Tibial artery (tissue), 4 donors: ENCODE data around the gene SFTPA2.
"Not testable (repeated sequence)": the region's sequence is repeated elsewhere in the genome, so short reads cannot be mapped to it uniquely, and the experiment has no call there.

ENCODE experiments used
- DNase-seq, 2 donors: peaks; one replicate each; pipeline ENCODE4 v3.0.0-alpha.2; 2019
- H3K27ac ChIP-seq, 2 donors: fragments of 200-600 bp; sonication (generic) in 1 of 2; 1 replicate in 1 of 2; 2 replicates in 1 of 2; pipeline ENCODE4 v1.5.1; 2018 to 2019; ENCODE audit warnings: mild to moderate bottlenecking in 1 of 2
- H3K27me3 ChIP-seq, 2 donors: fragments of 200-600 bp; sonication (generic) in 1 of 2; one replicate each; pipeline versions ENCODE4 v1.5.1 to v1.6.0; 2016 to 2019
- H3K36me3 ChIP-seq, 3 donors: fragments of 200-600 bp; sonication (generic) in 2 of 3; one replicate each; pipeline ENCODE4 v1.5.1; 2016 to 2019; ENCODE audit warnings: mild to moderate bottlenecking in 2 of 3
- H3K4me1 ChIP-seq, 4 donors: fragments of 200-600 bp; sonication (generic) in 2 of 4; 1 replicate in 3 of 4; 2 replicates in 1 of 4; pipeline ENCODE4 v1.5.1; 2016 to 2019
- H3K4me3 ChIP-seq, 2 donors: fragments of 200-600 bp; sonication (generic) in 1 of 2; 1 replicate in 1 of 2; 2 replicates in 1 of 2; pipeline ENCODE4 v1.5.1; 2018 to 2019; ENCODE audit warnings: mild to moderate bottlenecking in 2 of 2
- H3K9me3 ChIP-seq, 3 donors: fragments of 200-600 bp; sonication (generic) in 1 of 3; one replicate each; pipeline ENCODE4 v1.5.1; 2016 to 2019
- intact Hi-C: fragments of 100-400 bp; cut with DNase I; formaldehyde crosslinking; loops from one replicate; pipeline ENCODE4 v1.15.0; 2023; ENCODE audit warnings: low total_unique reads
- TF ChIP-seq, protein P1 (sequence below), 2 experiments: fragments of 200-600 bp in 1 of 2; fragments of 450-650 bp in 1 of 2; IDR thresholded peaks; one replicate each; pipeline ENCODE4 v1.5.1; 2017 to 2019; ENCODE audit warnings: antibody characterized with exemption in 2 of 2, mild to moderate bottlenecking in 1 of 2, moderate library complexity in 1 of 2

Gene SFTPA2

DNA sequence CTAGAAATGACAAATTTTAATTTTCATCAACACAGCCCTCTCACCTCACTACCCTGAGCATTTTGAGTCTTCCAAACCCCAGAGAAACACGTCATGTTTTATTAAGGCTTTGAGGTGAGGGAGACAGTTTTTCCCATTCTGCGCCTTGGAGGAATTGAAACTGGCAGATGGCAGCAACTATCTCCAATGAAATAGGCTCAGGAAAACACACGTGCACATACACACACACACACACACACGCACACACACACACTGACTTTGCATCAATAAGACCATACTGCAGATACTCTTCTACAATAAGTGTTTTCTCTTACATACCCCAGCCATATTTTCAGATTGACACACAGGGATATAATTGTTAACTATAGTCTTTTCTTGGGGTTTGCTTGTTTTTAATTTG, 3.2 kb upstream of the SFTPA2 start:
- no peaks in the 10 kb centered on the region for H3K9me3 ChIP-seq
- no peak overlapping the region for H3K27ac ChIP-seq
- TF ChIP-seq, protein P1, sequence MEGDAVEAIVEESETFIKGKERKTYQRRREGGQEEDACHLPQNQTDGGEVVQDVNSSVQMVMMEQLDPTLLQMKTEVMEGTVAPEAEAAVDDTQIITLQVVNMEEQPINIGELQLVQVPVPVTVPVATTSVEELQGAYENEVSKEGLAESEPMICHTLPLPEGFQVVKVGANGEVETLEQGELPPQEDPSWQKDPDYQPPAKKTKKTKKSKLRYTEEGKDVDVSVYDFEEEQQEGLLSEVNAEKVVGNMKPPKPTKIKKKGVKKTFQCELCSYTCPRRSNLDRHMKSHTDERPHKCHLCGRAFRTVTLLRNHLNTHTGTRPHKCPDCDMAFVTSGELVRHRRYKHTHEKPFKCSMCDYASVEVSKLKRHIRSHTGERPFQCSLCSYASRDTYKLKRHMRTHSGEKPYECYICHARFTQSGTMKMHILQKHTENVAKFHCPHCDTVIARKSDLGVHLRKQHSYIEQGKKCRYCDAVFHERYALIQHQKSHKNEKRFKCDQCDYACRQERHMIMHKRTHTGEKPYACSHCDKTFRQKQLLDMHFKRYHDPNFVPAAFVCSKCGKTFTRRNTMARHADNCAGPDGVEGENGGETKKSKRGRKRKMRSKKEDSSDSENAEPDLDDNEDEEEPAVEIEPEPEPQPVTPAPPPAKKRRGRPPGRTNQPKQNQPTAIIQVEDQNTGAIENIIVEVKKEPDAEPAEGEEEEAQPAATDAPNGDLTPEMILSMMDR (IDR thresholded peaks at IDR 0.05) = no peak
- H3K27me3 ChIP-seq = no peaks in the 10 kb centered on the region
- intact Hi-C loops = loop anchor here (10.0 kb wide), 1 partner anchor 371 kb away; no protein-coding TSS in a partner anchor
- H3K4me1 ChIP-seq = peaks cover 0 to 6% (median 2%) of the 10 kb centered on the region in 4 donors
- DNase-seq = no peak
- no peaks in the 10 kb centered on the region for H3K36me3 ChIP-seq
- no peak overlapping the region for H3K4me3 ChIP-seq

DNA sequence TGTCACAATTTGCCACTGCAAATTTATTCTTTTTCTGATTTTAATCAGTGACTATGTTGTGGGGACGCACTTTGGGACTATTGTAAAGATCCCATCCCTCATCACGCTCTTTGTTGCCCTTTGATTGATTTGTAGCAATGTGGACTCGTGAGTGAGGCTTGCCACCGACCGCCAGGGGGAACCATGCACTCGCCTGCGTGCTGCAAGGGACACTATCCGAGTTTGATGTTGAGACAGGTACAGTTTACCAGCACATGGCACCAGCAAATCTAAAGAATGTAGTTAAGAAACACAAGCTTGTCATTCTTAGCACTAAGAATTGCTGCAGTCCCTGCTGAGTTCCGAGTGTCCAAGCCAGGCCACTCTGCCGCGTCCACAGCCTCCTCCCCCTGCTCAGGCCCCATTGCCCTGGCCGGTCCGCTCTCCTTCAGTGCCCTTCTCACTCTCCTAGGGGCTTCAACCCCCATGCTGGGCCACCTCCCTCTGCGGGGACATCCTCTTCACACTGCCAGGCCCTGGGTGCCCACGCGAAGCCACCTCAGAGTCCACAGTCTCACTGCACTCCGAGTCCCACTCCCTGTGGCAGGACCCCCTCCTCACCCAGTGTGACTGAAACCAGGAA, 2.0 kb upstream of the SFTPA2 start:
- TF ChIP-seq, protein P1 (IDR thresholded peaks at IDR 0.05) = peak; percentile 58 to 67
- Histone ChIP-seq H3K27me3 (no peaks in the 10 kb centered on the region), H3K27ac (no peak overlapping the region), H3K4me3 (no peak overlapping the region), H3K4me1 (peaks cover 0 to 6% (median 2%) of the 10 kb centered on the region in 4 donors), H3K9me3 (no peaks in the 10 kb centered on the region), H3K36me3 (no peaks in the 10 kb centered on the region)
- DNase-seq = peak in 1 of 2 donors; percentile 53
- intact Hi-C loops = loop anchor here (10.0 kb wide), 1 partner anchor 373 kb away; no protein-coding TSS in a partner anchor

DNA sequence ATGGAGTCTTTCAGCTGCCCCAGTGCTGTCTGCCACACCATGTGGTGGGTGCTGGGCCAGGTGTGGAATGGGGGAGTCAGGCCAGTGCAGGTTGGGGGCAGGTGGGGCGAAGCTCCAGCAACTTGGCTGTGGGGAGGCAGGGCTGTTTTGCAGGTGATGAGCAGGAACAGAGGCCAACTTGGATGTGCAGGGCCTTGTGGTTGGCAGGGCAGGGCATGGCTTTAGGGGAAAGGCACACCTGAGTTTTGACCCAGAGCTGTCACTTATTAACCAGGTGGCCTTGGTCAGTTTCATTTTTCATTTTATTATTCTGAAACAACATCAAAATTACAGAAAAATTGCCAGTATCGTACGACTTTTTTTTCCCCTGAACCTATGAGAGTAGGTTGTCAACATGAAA, 1.1 kb upstream of the SFTPA2 start:
- TF ChIP-seq, protein P1 (IDR thresholded peaks at IDR 0.05) = no peak
- Histone ChIP-seq H3K27me3 (no peaks in the 10 kb centered on the region), H3K36me3 (no peaks in the 10 kb centered on the region), H3K27ac (no peak overlapping the region), H3K9me3 (no peaks in the 10 kb centered on the region), H3K4me3 (no peak overlapping the region), H3K4me1 (peaks cover 0 to 6% (median 2%) of the 10 kb centered on the region in 4 donors)
- DNase-seq = no peak
- intact Hi-C loops = loop anchor here (10.0 kb wide), 1 partner anchor 374 kb away; no protein-coding TSS in a partner anchor

DNA sequence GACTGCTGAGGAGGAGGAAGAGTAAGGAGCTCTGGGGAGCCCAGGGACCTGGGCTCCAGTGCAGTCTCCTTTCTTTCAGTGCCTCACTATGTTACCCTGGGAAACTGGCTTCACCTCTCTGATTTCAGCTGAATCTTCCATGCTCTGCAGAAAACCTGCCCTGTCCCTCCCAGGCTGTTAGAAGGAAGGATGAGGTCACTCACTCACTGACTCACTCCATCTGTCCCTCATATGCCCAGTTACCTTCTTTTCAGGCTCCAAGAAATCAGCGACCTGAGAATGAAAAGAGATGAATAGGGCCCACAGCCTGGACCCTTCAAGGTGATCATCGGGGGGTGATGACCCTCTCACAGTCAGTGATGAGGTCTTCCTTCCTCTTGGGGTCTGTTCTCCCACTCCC, 481 bp downstream of the SFTPA2 start:
- intact Hi-C loops = loop anchor here (10.0 kb wide), 1 partner anchor 375 kb away; no protein-coding TSS in a partner anchor
- no peak overlapping the region for H3K27ac ChIP-seq
- H3K27me3 ChIP-seq = no peaks in the 10 kb centered on the region
- no peak overlapping the region for H3K4me3 ChIP-seq
- H3K36me3 ChIP-seq = no peaks in the 10 kb centered on the region
- H3K9me3 ChIP-seq = no peaks in the 10 kb centered on the region
- no peak for DNase-seq
- H3K4me1 ChIP-seq = peaks cover 0 to 6% (median 2%) of the 10 kb centered on the region in 4 donors
- TF ChIP-seq, protein P1 (IDR thresholded peaks at IDR 0.05) = no peak

DNA sequence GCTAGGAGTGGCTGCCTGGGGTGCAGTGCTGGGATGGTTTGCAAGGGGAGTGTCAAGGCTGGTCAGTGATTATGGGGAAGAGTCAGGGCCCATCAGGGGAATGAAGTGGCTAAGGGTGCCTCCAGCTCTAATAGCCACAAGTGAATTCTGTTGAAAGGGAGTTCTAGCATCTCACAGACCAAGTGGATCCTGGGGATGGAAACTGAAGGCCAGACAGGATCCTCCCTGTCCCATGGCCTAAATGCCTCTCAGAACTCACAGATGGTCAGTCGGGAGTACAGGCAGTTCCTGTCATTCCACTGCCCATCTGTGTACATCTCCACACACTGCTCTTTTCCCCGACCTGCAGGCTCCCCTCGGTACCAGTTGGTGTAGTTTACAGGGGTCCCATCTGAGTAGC, 3.2 kb downstream of the SFTPA2 start:
- H3K36me3 ChIP-seq, H3K4me3 ChIP-seq, intact Hi-C loops, H3K4me1 ChIP-seq, H3K9me3 ChIP-seq, DNase-seq, H3K27ac ChIP-seq, H3K27me3 ChIP-seq: not testable (repeated sequence)

DNA sequence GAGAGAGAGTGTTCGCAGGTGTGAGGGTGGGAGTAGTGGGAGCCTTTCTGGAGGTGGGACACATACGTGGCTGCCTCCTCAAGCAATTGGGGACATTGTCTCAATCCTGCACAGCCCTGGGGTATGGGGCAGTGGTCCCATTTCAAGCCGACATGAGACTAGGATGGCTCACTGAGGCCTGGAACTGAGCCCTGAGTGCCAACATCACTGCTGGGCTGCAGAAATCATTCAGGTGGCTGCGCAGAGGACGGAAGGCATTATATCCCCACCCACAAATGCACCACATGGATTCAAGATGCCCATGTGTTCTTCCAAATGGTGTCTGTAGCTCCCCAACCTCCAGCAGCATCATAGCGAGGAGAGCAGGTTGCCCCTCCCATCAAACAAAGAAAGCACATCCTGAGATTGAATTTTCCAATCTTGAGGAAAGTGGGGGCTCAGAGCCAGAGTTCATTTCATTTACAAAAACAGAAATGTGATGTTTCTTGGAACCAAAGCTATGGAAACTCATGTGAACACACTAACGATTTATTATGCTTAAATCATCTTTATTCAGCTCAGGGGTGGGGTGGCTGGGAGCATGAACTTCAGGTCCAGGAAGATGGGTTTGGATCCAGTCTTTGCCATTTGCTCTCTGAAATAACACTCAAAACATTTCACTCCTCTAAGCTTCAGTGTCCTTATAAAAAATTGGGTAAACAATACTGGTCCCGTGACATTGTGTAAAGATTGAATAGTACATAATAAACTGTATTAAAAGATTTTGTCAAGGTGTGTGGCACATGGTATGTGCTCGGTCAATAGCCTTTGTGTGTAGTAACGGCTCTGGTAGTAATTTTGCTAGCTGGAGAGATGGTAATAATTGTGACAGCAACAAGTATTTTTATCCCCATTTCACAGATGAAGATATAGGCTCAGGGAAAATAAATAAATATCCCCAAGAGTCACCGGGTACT, 4.6 kb downstream of the SFTPA2 start:
- Histone ChIP-seq H3K27me3 (no peaks in the 10 kb centered on the region), H3K36me3 (no peaks in the 10 kb centered on the region), H3K9me3 (no peaks in the 10 kb centered on the region), H3K4me1 (no peaks in the 10 kb centered on the region), H3K27ac (no peak overlapping the region), H3K4me3 (no peak overlapping the region)
- intact Hi-C loops = no loop called here
- no peak for DNase-seq
- TF ChIP-seq, protein P1 (IDR thresholded peaks at IDR 0.05) = no peak
